WTC11 (cell line): ENCODE data around the gene GDPGP1. TPM values are rescaled to one million over a fixed set of nuclear protein-coding genes. Genes with fewer than 3 reads are reported as not detected.

Source experiments
- ATAC-seq: fragments of 200-7000 bp; cut with Tn5 transposase; 2 replicates; pipeline ENCODE4 v1.10.0; 2021; ENCODE audit warnings: mild to moderate bottlenecking, moderate library complexity
- CTCF ChIA-PET: fragments of 300-600 bp; sonication (Branson Sonifier 250); formaldehyde crosslinking; loops from one replicate; lab custom pipeline; 2021; ENCODE audit warnings: antibody characterized with exemption; lab: Charles Lee
- POLR2A ChIA-PET: fragments of 350-600 bp; sonication (Branson Sonifier 250); formaldehyde crosslinking; loops from one replicate; lab custom pipeline; 2021; ENCODE audit warnings: antibody characterized with exemption; lab: Charles Lee
- DNase-seq: peaks from one replicate; pipeline ENCODE4 v3.0.0; 2021; ENCODE audit warnings: low spot score
- H3K27ac Mint-ChIP-seq: 2 replicates; pipeline ENCODE4 v1.8.0; 2021; ENCODE audit warnings: mixed read lengths
- H3K27me3 Mint-ChIP-seq: 2 replicates; pipeline ENCODE4 v1.8.0; 2021; ENCODE audit warnings: low read depth, mild to moderate bottlenecking, moderate library complexity, mixed read lengths
- H3K36me3 Mint-ChIP-seq: 2 replicates; pipeline ENCODE4 v1.8.0; 2021; ENCODE audit warnings: mixed read lengths
- H3K4me1 Mint-ChIP-seq: 2 replicates; pipeline ENCODE4 v1.8.0; 2022; ENCODE audit warnings: mixed read lengths
- H3K4me3 Mint-ChIP-seq: 2 replicates; pipeline ENCODE4 v1.8.0; 2021; ENCODE audit warnings: mild to moderate bottlenecking, moderate library complexity, mixed read lengths
- H3K9me3 Mint-ChIP-seq: 2 replicates; pipeline ENCODE4 v1.8.0; 2021; ENCODE audit warnings: mixed read lengths
- AFF4 ChIP-seq: sonication (generic); formaldehyde crosslinking; IDR thresholded peaks from 2 replicates; pipeline ENCODE4 v1.8.1; 2023; ENCODE audit warnings: mild to moderate bottlenecking, missing genetic modification reagents, borderline replicate concordance
- ATF1 ChIP-seq: sonication (generic); formaldehyde crosslinking; IDR thresholded peaks from 2 replicates; pipeline ENCODE4 v1.8.1; 2023; ENCODE audit warnings: mild to moderate bottlenecking, moderate library complexity, missing genetic modification reagents
- ATF6 ChIP-seq: sonication (generic); formaldehyde crosslinking; IDR thresholded peaks from 2 replicates; pipeline ENCODE4 v1.8.1; 2023; ENCODE audit warnings: mild to moderate bottlenecking, missing genetic modification reagents
- CREB1 ChIP-seq: sonication (generic); formaldehyde crosslinking; IDR thresholded peaks from 2 replicates; pipeline ENCODE4 v1.8.0; 2023; ENCODE audit warnings: mild to moderate bottlenecking, missing genetic modification reagents
- CTCF ChIP-seq: fragments of 200-600 bp; IDR thresholded peaks from 2 replicates; pipeline ENCODE4 v1.8.0; 2022; ENCODE audit warnings: antibody characterized with exemption
- E2F1 ChIP-seq: sonication (generic); formaldehyde crosslinking; IDR thresholded peaks from 2 replicates; pipeline ENCODE4 v1.8.0; 2022; ENCODE audit warnings: mild to moderate bottlenecking, missing genetic modification reagents
- ERG ChIP-seq: fragments of 250-450 bp; sonication (Bioruptor Pico); IDR thresholded peaks from 2 replicates; pipeline ENCODE4 v1.8.0; 2021; ENCODE audit warnings: mild to moderate bottlenecking
- HMGA2 ChIP-seq: fragments of 250-450 bp; sonication (Bioruptor Pico); IDR thresholded peaks from 2 replicates; pipeline ENCODE4 v1.4.0; 2021; ENCODE audit warnings: mild to moderate bottlenecking, moderate library complexity
- IRF1 ChIP-seq: sonication (generic); formaldehyde crosslinking; IDR thresholded peaks from 2 replicates; pipeline ENCODE4 v1.8.0; 2023; ENCODE audit warnings: missing genetic modification reagents
- JUN ChIP-seq: sonication (generic); formaldehyde crosslinking; IDR thresholded peaks from 2 replicates; pipeline ENCODE4 v1.8.0; 2023; ENCODE audit warnings: mild to moderate bottlenecking, missing genetic modification reagents
- NFE2L1 ChIP-seq: sonication (generic); formaldehyde crosslinking; IDR thresholded peaks from 2 replicates; pipeline ENCODE4 v1.8.1; 2023; ENCODE audit warnings: missing genetic modification reagents
- PREB ChIP-seq: sonication (generic); formaldehyde crosslinking; IDR thresholded peaks from 2 replicates; pipeline ENCODE4 v1.8.1; 2022; ENCODE audit warnings: mild to moderate bottlenecking, missing genetic modification reagents, moderate library complexity, borderline replicate concordance
- RELA ChIP-seq: sonication (generic); formaldehyde crosslinking; IDR thresholded peaks from 2 replicates; pipeline ENCODE4 v1.8.1; 2022; ENCODE audit warnings: missing genetic modification reagents, mild to moderate bottlenecking, borderline replicate concordance
- RORB ChIP-seq: fragments of 250-450 bp; sonication (Bioruptor Pico); IDR thresholded peaks from 2 replicates; pipeline ENCODE4 v1.9.0; 2021; ENCODE audit warnings: mild to moderate bottlenecking
- SOX15 ChIP-seq: fragments of 250-450 bp; sonication (Bioruptor Pico); IDR thresholded peaks from 2 replicates; pipeline ENCODE4 v1.9.0; 2021; ENCODE audit warnings: mild to moderate bottlenecking
- TCF7 ChIP-seq: sonication (generic); formaldehyde crosslinking; IDR thresholded peaks from 2 replicates; pipeline ENCODE4 v1.8.0; 2022; ENCODE audit warnings: mild to moderate bottlenecking, low read depth, missing genetic modification reagents, moderate library complexity
- ZNF138 ChIP-seq: sonication (generic); formaldehyde crosslinking; conservative IDR thresholded peaks from 2 replicates; pipeline ENCODE4 v1.8.1; 2022; ENCODE audit warnings: mild to moderate bottlenecking, moderate library complexity, missing genetic modification reagents
- ZNF263 ChIP-seq: sonication (generic); formaldehyde crosslinking; IDR thresholded peaks from 2 replicates; pipeline ENCODE4 v1.8.1; 2022; ENCODE audit warnings: low read depth, mild to moderate bottlenecking, moderate library complexity, missing genetic modification reagents
- total RNA-seq: library from RNA; stranded (reverse); gene quantifications from 3 replicates; pipeline ENCODE4 v1.2.3, GENCODE V29; 2021

The GDPGP1 gene
- total RNA-seq, 1 experiment from 2014 or later: 2.6 TPM

- Mint-ChIP-seq H3K9me3 (no peaks in the 10 kb centered on the region), H3K27ac (no peak overlapping the region), H3K36me3 (no peaks in the 10 kb centered on the region), H3K4me3 (no peak overlapping the region), H3K27me3 (no peaks in the 10 kb centered on the region), H3K4me1 (peaks cover 26% of the 10 kb centered on the region)
- CTCF ChIA-PET: interaction anchor here (2.1 to 4.4 kb wide), 3 partner anchors 12 to 32 kb away, joined by 6 to 12 read pairs (median 8); partner anchors contain the start of gene SEMA4B
- TF ChIP-seq ERG (CRISPR knock-in tag) (no peak), ZNF138 (CRISPR knock-in tag) (no peak), E2F1 (CRISPR knock-in tag) (no peak), CREB1 (CRISPR knock-in tag) (no peak), RELA (CRISPR knock-in tag) (no peak), TCF7 (no peak), AFF4 (CRISPR knock-in tag) (no peak), SOX15 (CRISPR knock-in tag) (no peak), ATF1 (CRISPR knock-in tag) (no peak), ATF6 (CRISPR knock-in tag) (no peak), HMGA2 (no peak), NFE2L1 (CRISPR knock-in tag) (no peak), JUN (no peak), RORB (no peak)
- DNase-seq (no peak), ATAC-seq (no peak)
- POLR2A ChIA-PET: interaction anchor here (0.8 kb wide), 1 partner anchor 12 kb away, joined by 3 read pairs; the partner anchor contains the start of gene SEMA4B
These were observed 44.9 kb upstream of the GDPGP1 start for GRCh38 chr15:90188914-90189748.

- ATAC-seq: no peak
- TF ChIP-seq ZNF263 (no peak), IRF1 (CRISPR knock-in tag) (no peak), PREB (CRISPR knock-in tag) (no peak), NFE2L1 (CRISPR knock-in tag) (no peak), CTCF (no peak)
These were observed 44.1 kb upstream of the GDPGP1 start for GRCh38 chr15:90189781-90190467.

More at GRCh38 chr15:90189781-90190467, 44.1 kb upstream of the GDPGP1 start:
- CTCF ChIA-PET: interaction anchor here (1.0 to 4.4 kb wide), 4 partner anchors 11 to 47 kb away, joined by 3 to 12 read pairs (median 7); partner anchors contain the start of gene SEMA4B
- no peak for DNase-seq
- H3K4me1 Mint-ChIP-seq: peaks cover 22% of the 10 kb centered on the region
- H3K4me3 Mint-ChIP-seq: no peak overlapping the region
- 0 out of 2 replicates have a peak, but pooled peaks cover 3% of the 10 kb centered on the region for H3K36me3 Mint-ChIP-seq
- POLR2A ChIA-PET: no interaction called here
- no peaks in the 10 kb centered on the region for H3K27me3 Mint-ChIP-seq
- H3K9me3 Mint-ChIP-seq: no peaks in the 10 kb centered on the region
- H3K27ac Mint-ChIP-seq: no peak overlapping the region; the same call in 1 of the 2 replicates
